HG03135 (cell line): ENCODE measurements around the gene INPP5A.

ENCODE experiments used
- ATAC-seq: cut with Tn5 transposase; IDR thresholded peaks from one replicate; pipeline ENCODE4 v1.9.1; 2021; ENCODE audit warnings: mild to moderate bottlenecking, moderate library complexity; ENCODE audit not compliant: unreplicated experiment

The INPP5A gene

GRCh38 chr10:132624847-132625471 lies 87.4 kb downstream of the INPP5A start:
- ATAC-seq = no peak

DNA sequence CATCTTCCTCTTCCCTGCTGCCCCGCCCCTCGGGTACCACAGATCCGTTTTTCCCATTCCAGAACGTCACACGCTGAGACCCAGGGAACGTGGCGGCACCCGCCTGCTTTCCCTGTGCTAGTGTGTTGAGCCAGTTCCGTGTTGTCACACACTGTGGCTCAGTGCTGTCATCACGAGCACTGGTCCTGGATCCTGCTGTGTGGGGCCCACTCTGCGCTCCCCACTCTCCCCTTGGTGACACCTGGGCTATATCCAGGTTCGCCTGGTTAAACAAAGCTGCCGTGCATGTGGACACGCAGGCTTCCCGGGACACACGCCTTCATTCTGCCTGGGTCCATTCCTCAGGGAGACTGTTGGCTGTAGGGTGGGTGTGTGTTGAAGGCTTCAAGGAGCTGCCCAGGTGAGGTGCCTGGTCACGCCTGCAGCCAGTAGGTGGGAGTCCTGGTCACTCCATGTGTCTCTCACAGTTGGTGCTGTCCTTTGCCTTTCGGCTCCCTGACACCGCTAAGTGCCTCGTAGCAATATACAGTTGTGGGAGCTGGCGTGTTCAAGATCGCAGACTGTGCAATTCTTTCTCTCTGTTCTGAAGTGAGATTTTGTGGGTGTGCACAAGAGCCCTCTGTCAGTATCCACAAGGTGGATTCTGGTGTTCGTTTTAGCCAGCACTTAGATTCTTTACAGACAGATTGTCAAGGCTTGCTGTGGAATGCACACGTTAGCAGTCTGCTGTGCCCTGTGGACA lies 88.6 kb downstream of the INPP5A start:
- no peak for ATAC-seq

- ATAC-seq = no peak
Measured at GRCh38 chr10:132626761-132627665, 89.4 kb downstream of the INPP5A start.

- ATAC-seq = no peak
Measured at GRCh38 chr10:132627666-132628531, 90.3 kb downstream of the INPP5A start.

DNA sequence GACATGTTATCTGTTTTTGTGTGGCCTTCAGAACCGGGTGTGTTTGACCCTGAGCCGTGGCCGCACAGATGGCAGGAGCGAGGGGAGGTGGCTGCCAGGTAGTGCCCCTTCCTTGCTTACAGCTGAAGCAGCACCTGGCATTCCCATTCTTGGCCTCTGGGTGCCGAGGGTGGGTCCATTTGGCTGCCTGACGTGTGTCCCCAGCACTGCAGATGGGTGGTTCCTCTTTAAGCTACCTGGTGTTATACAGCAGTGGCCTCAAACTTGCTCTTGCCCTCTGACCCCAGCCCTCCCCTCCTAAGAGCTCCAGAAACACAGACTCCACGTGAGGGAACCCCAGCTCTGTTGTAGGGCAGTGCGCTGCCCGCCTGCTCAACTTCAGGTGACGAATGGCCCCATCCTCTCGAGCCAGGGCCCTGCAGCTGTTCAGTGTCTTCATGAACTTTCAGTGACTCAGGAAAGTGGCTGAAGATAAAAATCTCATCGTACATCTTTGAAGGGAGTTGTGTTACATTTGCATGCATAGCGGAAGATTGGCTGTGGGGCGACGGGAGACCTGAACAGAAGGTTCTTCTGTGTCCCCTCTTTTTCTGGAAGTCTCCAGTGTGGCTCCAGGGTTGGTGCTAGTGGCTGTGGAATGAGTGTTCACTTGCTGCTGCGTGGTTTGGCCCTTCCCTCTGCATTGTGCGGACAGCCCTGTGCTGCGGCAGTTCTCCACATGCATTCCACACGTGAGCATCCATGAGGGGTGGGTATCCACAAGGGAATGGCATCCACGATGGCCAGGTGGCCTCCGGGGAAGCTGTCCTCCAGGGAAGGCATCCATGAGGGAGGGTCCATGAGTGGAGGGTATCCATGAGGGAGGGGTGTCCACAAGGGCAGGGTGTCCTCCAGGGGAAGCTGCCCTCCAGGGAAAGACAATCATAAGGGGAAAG lies 91.6 kb downstream of the INPP5A start:
- ATAC-seq = no peak

DNA sequence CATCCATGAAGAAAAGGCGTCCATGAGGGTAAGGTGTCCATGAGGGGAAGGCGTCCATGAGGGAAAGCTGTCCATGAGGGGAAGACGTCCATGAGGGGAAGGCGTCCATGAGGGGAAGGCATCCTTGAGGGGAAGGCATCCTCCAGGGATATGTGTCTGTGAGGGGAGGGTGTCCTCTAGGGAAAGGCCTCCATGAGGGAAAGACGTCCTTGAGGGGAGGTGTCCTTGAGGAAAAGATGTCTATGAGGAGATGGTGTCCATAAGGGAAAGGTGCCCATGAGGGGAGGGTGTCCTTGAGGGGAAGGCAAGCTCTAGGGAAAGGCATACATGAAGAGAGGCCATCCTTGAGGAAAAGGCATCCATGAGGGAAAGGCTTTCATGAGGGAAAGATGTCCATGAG lies 92.6 kb downstream of the INPP5A start:
- ATAC-seq = no peak

DNA sequence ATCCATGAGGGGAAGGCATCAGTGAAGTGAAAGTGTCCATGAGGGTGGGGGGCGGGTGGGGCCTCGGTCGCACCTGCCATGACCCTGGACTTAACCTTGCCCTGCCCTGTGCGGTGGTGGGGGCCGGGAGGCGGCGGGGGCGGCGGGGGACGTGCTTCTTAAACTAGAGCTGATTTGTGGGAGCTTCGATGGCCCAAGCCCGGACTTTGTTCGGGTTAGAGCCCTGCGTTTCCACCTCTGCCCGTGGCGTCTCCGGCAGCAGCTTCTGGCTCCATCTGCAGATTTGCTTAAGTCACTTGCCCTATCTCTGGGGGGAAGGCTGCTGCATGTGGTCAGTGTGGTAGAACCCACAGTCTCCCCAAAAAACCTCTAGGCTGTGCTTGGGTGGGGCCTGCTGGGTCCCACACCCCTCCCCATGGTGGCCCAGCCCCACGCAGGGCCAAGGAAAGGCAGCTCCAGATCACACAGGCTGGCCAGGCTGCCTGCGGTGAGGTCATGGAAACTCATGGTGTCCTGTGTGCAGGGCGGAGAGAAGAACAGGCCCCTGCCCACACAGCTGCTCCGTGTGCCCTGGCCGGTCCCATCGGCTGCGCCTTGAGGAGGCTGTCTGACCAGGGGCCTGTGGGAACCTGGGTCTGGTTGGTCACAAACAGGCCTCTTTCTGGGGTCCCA lies 93.2 kb downstream of the INPP5A start:
- ATAC-seq = no peak

DNA sequence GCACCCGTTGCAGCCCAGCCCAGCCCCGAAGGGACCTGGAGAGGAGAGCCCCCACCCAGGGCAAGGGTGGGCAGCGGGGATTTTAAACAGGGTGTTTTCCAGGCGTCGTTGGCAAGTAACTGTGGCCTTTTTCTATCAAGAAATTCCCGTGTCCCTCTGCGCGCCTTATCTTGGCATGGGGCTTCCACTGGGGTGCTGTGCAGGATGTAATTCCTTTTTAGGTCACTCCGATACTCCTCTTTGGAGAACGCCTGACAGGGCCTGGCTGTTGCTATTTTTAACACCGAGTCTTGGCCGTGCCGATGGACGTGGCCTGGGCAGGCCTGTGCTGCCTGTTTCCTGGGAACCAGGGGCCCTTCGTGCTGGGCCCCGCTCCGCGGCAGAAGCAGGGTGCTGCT lies 93.8 kb downstream of the INPP5A start:
- ATAC-seq = no peak

- ATAC-seq = no peak
Measured at GRCh38 chr10:132632091-132632561, 94.5 kb downstream of the INPP5A start.

DNA sequence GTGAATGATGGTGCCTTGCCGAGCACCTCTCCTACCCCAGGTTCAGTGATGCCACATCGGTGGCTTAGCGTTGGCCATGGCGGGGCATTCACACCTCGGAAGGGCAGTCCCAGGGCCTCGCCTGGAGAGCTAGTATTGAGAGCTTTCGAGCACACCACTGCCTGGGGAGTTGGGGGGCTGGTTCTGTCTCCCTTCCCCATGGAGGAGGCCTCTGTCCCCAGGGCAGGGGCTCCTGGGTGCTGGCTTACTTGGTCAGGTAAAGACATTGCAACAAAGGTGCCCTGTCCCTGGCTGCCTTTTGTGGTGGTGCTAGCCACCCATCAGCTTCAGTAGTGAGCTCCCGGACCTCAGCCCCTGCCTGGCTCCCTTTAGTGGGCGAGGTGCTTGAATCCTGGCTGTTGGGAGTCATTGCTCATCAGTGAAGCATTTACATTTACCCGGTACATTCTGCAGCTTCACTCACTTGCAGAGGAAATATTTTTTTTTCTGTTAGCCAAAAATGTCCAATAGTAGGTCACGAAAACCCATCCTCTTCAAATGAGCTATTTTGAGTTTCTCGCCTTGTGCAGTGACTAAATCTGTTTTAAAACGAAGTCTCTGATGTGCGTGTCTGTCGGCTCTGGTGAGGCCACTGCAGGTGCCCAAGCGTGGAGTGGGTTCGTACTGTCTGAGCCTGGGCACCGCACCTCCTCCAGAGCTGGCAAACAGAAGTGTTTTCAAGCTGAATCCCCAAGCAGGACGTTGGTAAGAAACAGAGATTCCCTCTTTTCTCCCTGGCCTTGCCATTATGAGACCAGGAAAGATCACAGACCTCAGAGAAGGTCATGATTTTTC lies 95.5 kb downstream of the INPP5A start:
- ATAC-seq = no peak

DNA sequence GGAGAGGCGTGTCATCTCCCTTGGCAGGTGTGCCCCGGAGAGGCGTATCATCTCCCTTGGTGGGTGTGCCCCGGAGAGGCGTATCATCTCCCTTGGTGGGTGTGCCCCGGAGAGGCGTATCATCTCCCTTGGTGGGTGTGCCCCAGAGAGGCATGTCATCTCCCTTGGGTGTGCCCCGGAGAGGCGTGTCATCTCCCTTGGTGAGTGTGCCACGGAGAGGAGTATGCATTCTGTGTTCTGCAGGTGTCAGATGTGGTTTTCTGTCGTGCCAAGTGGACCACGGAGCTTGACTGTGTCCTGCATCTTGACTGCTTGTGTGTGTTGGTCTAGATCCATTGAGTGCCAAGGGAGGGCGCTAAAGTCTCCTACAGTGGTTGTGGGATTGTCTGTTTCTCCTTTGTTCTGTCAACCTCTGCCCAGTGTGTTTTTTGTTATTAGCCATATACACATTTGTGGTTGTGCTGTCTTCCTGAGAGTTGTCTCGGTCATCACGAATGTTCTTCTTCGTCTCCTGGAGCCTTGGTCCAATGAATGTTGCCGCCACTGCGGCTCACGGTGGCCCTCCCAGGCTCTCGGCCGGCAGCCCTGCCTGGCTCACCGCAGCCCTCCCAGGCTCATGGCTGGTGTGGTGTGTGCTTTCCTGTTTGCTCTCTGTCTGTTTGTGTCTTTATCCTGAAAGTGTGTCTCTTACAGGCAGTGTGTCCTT lies 96.8 kb downstream of the INPP5A start:
- no peak for ATAC-seq

DNA sequence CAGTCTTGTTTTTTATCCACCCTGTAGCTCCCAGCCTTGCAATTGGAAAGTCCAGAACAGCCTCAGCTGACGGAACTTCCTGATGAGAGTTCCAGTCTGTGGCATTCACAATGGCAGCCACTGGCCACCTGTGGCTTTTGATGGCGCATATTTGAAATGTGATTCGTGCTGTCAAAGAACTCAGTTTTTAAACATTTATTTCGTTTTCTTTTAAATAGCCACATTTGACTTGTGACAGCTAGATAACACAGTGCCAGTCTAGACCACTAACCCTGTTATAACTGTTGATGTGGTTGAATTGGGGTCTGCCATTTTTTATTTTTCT lies 97.3 kb downstream of the INPP5A start:
- no peak for ATAC-seq

DNA sequence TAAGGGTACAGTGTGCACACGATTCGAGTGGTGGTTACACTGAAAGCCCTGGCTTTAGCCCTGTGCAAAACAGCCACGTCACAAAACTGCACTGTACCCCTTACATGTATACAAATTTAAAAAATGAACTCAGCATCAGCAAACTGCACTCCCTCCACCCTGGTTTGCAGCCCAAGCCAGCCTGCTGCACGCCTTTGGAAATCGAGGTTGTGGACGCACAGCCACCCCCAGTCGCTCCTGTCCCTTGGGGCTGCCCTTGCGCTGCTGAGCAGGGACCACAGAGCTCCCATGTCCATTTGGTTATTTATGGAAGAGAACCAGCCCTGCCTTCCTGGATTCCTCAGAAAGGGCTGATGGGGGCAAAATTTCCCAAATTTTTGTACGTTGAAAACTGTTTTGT lies 98.8 kb downstream of the INPP5A start:
- no peak for ATAC-seq

DNA sequence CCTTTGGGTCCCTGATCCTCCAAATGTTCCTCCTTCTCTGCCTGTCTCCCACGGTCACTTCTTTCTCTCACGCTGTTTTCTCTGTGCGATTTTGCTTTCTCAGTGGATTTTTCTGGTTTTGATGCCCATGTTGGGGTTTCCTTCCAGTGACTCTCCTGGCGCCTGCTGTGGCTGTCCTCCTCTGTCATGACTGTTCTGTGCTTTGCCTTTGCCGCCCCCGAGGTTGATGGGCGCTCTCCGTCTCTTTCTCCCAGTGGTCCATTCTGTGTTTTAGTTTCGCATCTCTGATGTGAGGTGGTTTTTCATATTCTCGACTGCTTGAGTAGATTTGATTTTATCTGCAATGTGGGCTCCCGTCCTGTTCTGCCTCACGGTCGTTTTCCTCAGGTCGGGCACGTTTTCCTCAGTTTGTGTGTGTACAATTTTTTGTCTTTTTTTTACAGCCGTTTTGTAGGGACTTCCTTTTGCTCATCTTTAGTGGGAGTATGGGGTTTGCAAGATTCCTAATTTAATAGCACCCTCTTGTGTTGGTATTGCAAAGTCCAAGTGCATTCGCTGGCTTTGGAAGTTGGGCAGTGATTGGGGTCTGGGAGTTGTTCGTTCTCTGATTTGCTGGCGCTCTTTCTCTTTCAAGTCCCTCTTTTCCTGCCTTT lies 100.0 kb downstream of the INPP5A start:
- ATAC-seq = no peak

GRCh38 chr10:132638130-132638515 lies 100.5 kb downstream of the INPP5A start:
- no peak for ATAC-seq

GRCh38 chr10:132639470-132639869 lies 101.9 kb downstream of the INPP5A start:
- no peak for ATAC-seq
